ENCODE measurements around the gene MAN1C1. TPM values are rescaled to one million over a fixed set of nuclear protein-coding genes. Genes with fewer than 3 reads are reported as not detected.

The MAN1C1 gene
- polyA plus RNA-seq, 1 donor from 2014 or later = 1.3 TPM

- no peak for TF ChIP-seq SMC3 (conservative IDR thresholded peaks at IDR 0.05; ENCODE audit: poor library complexity)
- TF ChIP-seq EP300 (conservative IDR thresholded peaks at IDR 0.05; ENCODE audit: poor library complexity, severe bottlenecking) = no peak
- TF ChIP-seq, protein P1, sequence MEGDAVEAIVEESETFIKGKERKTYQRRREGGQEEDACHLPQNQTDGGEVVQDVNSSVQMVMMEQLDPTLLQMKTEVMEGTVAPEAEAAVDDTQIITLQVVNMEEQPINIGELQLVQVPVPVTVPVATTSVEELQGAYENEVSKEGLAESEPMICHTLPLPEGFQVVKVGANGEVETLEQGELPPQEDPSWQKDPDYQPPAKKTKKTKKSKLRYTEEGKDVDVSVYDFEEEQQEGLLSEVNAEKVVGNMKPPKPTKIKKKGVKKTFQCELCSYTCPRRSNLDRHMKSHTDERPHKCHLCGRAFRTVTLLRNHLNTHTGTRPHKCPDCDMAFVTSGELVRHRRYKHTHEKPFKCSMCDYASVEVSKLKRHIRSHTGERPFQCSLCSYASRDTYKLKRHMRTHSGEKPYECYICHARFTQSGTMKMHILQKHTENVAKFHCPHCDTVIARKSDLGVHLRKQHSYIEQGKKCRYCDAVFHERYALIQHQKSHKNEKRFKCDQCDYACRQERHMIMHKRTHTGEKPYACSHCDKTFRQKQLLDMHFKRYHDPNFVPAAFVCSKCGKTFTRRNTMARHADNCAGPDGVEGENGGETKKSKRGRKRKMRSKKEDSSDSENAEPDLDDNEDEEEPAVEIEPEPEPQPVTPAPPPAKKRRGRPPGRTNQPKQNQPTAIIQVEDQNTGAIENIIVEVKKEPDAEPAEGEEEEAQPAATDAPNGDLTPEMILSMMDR (IDR thresholded peaks at IDR 0.05; ENCODE audit: poor library complexity, severe bottlenecking) = no peak
- TF ChIP-seq RAD21 (conservative IDR thresholded peaks at IDR 0.05) = no peak
- no peak for TF ChIP-seq EZH2 (IDR thresholded peaks at IDR 0.05; ENCODE audit: borderline replicate concordance, insufficient read depth, low read length, poor library complexity, severe bottlenecking)
- no peak for TF ChIP-seq TAF1 (IDR thresholded peaks at IDR 0.05; ENCODE audit: low read depth)
- TF ChIP-seq MXI1 (conservative IDR thresholded peaks at IDR 0.05; ENCODE audit: poor library complexity, severe bottlenecking) = no peak
- Histone ChIP-seq H3K36me3 (ENCODE audit: insufficient read depth, low read length) (no peaks in the 10 kb centered on the region), H3K4me2 (ENCODE audit: low read length) (no peak overlapping the region), H4K20me1 (ENCODE audit: insufficient read depth) (no peaks in the 10 kb centered on the region), H3K79me2 (replicated peaks; ENCODE audit: insufficient read depth, low read length) (no peaks in the 10 kb centered on the region), H3K9me3 (ENCODE audit: low read length) (no peaks in the 10 kb centered on the region), H3K9me2 (ENCODE audit: insufficient read depth, low read length) (no peaks in the 10 kb centered on the region), H3K9ac (ENCODE audit: low read length) (no peak overlapping the region), H3F3A (ENCODE audit: insufficient read depth, low read length, poor library complexity, severe bottlenecking) (no peaks in the 10 kb centered on the region), H2AFZ (ENCODE audit: low read depth, low read length) (no peak overlapping the region), H3K4me3 (ENCODE audit: low read length) (no peak overlapping the region), H3K27ac (ENCODE audit: low read length) (no peak overlapping the region), H3K27me3 (ENCODE audit: insufficient read depth, low read depth, low read length) (peaks cover 15% of the 10 kb centered on the region)
These were observed 5.9 kb downstream of the MAN1C1 start for GRCh38 chr1:25622531-25622930.

DNA sequence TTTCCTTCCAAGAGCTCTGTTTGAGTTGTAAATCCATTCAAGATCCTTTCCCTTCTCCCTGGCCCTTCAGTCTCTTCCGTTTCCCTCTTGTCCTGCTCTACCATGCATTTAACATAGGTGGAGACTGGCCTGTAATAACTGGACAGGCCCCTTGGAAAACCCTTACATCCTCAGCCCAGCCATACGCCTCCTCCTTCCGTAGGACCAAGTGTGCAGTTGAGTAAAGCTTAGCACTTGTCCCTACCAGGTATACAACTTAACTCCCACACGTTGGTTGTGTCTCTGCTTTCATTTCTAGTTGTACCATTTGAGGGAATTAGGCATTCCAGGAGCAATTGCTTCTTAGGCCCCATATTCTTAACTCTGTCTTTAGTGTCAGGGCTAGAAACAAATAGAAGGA lies 6.4 kb downstream of the MAN1C1 start:
- Histone ChIP-seq H3K9me2 (ENCODE audit: insufficient read depth, low read length) (no peaks in the 10 kb centered on the region), H3K9me3 (ENCODE audit: low read length) (no peaks in the 10 kb centered on the region), H3K4me2 (ENCODE audit: low read length) (no peak overlapping the region), H2AFZ (ENCODE audit: low read depth, low read length) (no peak overlapping the region), H3K79me2 (replicated peaks; ENCODE audit: insufficient read depth, low read length) (no peaks in the 10 kb centered on the region), H3K27me3 (ENCODE audit: insufficient read depth, low read depth, low read length) (peaks cover 10% of the 10 kb centered on the region), H3K4me3 (ENCODE audit: low read length) (no peak overlapping the region), H3K36me3 (ENCODE audit: insufficient read depth, low read length) (no peaks in the 10 kb centered on the region), H3K9ac (ENCODE audit: low read length) (no peak overlapping the region), H3F3A (ENCODE audit: insufficient read depth, low read length, poor library complexity, severe bottlenecking) (no peaks in the 10 kb centered on the region), H4K20me1 (ENCODE audit: insufficient read depth) (no peaks in the 10 kb centered on the region), H3K27ac (ENCODE audit: low read length) (no peak overlapping the region)
- TF ChIP-seq RAD21 (conservative IDR thresholded peaks at IDR 0.05) = no peak
- TF ChIP-seq SMC3 (conservative IDR thresholded peaks at IDR 0.05; ENCODE audit: poor library complexity) = no peak
- TF ChIP-seq, protein P1 (IDR thresholded peaks at IDR 0.05; ENCODE audit: poor library complexity, severe bottlenecking) = no peak
- TF ChIP-seq POLR2AphosphoS5 (IDR thresholded peaks at IDR 0.05) = no peak
- TF ChIP-seq TAF1 (IDR thresholded peaks at IDR 0.05; ENCODE audit: low read depth) = no peak
- no peak for TF ChIP-seq MXI1 (conservative IDR thresholded peaks at IDR 0.05; ENCODE audit: poor library complexity, severe bottlenecking)
- TF ChIP-seq REST (IDR thresholded peaks at IDR 0.05; ENCODE audit: borderline replicate concordance) = no peak
- TF ChIP-seq EP300 (conservative IDR thresholded peaks at IDR 0.05; ENCODE audit: poor library complexity, severe bottlenecking) = no peak
- no peak for TF ChIP-seq EZH2 (IDR thresholded peaks at IDR 0.05; ENCODE audit: borderline replicate concordance, insufficient read depth, low read length, poor library complexity, severe bottlenecking)
